OCI-LY1 (cell line): Measurements from ENCODE around the gene IFNGR1.

Experiments
- CTCF ChIP-seq: fragments of 200-600 bp; sonication (generic), shearing (Covaris generic); IDR thresholded peaks from 2 replicates; pipeline ENCODE4 v1.5.1; 2017; ENCODE audit warnings: mild to moderate bottlenecking, antibody characterized with exemption, low read length, moderate library complexity, mixed read lengths
- EZH2 ChIP-seq: fragments of 200-600 bp; sonication (generic), shearing (Covaris generic); IDR thresholded peaks from 2 replicates; pipeline ENCODE4 v1.8.0; 2017; ENCODE audit warnings: borderline replicate concordance, mixed run types, mild to moderate bottlenecking, antibody characterized with exemption, low read length, moderate library complexity, mixed read lengths

DNA sequence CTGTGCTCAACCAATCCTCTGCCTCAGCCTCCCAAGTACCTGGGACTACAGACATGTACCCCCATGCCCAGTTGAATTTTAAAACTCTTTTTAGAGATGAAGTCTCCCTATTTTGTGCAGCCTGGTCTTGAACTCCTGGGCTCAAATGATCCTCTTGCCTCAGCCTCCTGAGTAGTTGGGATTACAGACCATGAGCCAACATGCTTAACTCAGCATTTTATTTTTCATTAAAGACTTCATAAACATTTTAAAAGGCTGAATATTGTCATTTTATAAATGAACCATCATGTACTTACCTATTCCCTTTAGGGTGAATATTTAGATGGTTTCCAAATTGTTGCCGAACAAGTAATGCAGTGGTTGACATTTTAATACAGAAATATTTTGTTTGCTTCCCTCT is 16.5 kb upstream of the IFNGR1 start:
- TF ChIP-seq CTCF (no peak), EZH2 (no peak)
